Measurements from ENCODE around the gene SATL1. TPM values are rescaled to one million over a fixed set of nuclear protein-coding genes. Genes with fewer than 3 reads are reported as not detected.

SATL1 gene
- total RNA-seq, 1 donor from 2014 or later = not detected

GRCh38 chrX:85051627-85052026, 192.0 kb downstream of the SATL1 start:
- ChIA-PET POLR2A (no interaction called here), CTCF (interaction anchor here (1.9 kb wide), 1 partner anchor 322 kb away, joined by 5 read pairs; no protein-coding TSS in a partner anchor)
- H3K9me3 Mint-ChIP-seq = no peaks in the 10 kb centered on the region
- no peak for DNase-seq
- peaks cover 4% of the 10 kb centered on the region for H3K36me3 Mint-ChIP-seq (ENCODE audit: low read depth)
- no peak for TF ChIP-seq CTCF (IDR thresholded peaks at IDR 0.05)
- intact Hi-C loops (cut with micrococcal nuclease) = no loop called here
- no peak overlapping the region for H3K27ac Mint-ChIP-seq
- H3K4me3 Mint-ChIP-seq = no peak overlapping the region
- ATAC-seq (ENCODE audit: low read depth) = no peak
- H3K4me1 Mint-ChIP-seq = no peaks in the 10 kb centered on the region
- H3K27me3 Mint-ChIP-seq = no peaks in the 10 kb centered on the region

Other genes starting within 250 kb of the SATL1 start
- 13.4 and 14.6 TPM in 2 replicates for gene APOOL, start 239.9 kb downstream of the SATL1 start, total RNA-seq
- 3.5 TPM in 2 replicates for gene ZNF711, start 212 bp upstream of the SATL1 start, total RNA-seq
- gene POF1B, start 135.9 kb upstream of the SATL1 start, total RNA-seq = 1.0 and 1.3 TPM in 2 replicates